Measurements from ENCODE around the gene P4HTM.
A peak's percentile ranks its signal among the peaks of the same experiment; 100 is the strongest.

Gene P4HTM, protein sequence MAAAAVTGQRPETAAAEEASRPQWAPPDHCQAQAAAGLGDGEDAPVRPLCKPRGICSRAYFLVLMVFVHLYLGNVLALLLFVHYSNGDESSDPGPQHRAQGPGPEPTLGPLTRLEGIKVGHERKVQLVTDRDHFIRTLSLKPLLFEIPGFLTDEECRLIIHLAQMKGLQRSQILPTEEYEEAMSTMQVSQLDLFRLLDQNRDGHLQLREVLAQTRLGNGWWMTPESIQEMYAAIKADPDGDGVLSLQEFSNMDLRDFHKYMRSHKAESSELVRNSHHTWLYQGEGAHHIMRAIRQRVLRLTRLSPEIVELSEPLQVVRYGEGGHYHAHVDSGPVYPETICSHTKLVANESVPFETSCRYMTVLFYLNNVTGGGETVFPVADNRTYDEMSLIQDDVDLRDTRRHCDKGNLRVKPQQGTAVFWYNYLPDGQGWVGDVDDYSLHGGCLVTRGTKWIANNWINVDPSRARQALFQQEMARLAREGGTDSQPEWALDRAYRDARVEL

DNA sequence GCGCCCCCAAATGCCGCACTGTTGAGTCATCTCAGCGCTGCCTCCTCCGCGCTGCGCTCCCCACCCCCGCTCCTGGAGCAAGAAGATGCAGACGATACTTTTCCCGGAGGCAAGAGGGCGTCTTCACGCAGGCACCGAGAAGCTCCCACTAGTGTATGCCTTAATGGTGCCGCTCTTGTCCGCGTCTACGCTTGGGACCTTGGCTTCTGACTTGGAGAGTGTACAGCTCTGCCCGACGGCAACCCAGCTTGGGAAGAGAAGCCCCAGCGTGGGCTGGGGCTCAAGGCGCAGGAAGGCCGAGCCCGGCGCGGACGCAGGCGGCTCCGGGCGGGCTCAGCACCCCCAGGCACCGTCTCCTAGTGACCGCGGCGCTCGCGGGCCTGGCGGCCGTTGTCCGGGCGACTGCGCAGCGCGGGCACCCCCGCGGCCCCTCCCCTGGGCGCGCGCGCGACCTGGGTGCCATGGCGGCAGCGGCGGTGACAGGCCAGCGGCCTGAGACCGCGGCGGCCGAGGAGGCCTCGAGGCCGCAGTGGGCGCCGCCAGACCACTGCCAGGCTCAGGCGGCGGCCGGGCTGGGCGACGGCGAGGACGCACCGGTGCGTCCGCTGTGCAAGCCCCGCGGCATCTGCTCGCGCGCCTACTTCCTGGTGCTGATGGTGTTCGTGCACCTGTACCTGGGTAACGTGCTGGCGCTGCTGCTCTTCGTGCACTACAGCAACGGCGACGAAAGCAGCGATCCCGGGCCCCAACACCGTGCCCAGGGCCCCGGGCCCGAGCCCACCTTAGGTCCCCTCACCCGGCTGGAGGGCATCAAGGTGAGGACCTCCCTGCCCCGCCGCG lies at the start of gene P4HTM:
Gene P4HTM, plus strand, starts transcription at position 446 of the 840 bp plus-strand sequence. Its CDS starts 16 bp downstream, at position 462.
- DNase-seq (ENCODE audit: low spot score): peak; percentile 94

DNA sequence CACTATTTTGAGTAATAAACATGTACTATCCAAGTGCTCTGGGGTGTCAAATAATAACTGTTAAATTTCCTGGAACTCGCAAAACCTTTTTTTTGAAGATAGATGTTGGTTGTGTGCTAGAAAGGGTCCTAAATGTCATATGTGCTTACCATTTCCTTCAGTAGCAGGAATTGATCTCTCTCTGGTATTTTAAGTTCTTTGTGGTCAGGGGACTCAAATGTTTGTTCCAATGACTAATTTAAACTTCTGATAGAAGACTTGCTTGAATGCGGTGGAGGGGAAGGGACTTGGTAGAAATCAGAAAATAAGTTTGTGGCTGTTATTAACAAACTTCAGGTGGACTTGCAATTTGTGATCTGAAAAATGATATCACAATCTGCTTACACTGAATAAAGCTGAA lies 44.6 kb upstream of the P4HTM start:
- no peak for DNase-seq (ENCODE audit: low spot score)

DNA sequence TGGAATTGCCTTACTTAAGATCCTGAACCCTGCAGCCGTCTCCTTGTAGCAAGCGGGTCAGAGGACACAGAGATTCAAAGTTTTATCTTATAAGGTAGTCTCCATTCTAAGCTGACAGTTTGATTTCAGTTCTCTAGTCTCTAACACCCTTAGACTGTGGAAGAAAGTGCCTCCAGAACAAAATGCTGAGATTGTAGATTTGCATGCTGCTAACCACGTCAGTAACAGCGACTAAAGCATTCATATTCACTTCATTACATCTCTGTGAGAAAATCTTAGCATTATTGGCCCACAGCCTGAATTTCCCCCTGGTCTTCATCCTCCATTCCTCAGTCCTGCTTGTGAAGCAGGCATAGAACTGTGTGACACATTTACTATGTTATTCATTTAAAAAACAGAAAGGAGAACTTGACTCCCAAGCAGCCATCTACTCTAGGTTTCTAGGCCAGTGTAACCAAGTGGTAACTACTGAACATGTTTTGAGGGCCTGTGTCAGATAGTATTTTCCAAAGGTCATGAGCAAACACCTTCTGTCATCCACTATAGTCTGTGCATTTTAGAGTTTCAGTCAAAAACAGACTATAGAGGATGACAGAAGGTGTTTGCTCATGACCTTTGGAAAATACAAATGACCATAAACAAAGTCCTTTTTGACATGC lies 44.0 kb upstream of the P4HTM start:
- no peak for DNase-seq (ENCODE audit: low spot score)

DNA sequence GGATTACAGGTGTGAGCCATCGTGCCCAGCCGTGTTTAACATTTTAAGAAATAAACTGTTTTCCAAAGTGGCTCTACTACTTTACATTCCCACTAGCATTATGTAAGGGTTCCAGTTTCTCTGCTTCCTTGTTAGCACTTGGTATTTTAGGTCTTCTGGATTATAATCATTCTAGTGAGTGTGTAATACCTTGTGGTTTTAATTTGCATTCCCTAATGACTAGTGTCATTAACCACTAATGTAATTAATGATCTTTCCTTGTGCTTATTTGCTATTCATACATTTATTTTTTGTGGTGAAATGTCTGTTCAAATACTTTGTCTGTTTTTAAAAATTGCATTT lies 40.7 kb upstream of the P4HTM start:
- peak; percentile 20 for DNase-seq (ENCODE audit: low spot score)

DNA sequence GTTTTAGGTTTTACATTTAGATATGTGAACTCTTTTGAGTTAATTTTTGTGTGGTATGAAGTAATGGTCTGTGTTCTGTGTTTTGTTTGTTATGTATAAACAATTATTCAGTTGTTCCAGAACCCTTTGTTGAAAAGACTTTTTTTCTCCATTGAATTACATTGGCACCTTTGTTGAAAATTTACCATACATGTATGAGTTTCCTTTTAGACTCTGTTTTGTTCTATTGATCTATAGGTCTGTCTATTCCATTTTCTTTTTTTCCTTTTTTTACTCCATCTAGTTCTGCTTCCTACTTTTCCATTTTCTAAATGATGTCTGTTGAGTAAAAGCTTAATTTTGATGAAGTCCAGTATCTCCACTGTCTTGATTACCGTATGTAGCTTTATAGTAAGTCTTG lies 40.0 kb upstream of the P4HTM start:
- no peak for DNase-seq (ENCODE audit: low spot score)

DNA sequence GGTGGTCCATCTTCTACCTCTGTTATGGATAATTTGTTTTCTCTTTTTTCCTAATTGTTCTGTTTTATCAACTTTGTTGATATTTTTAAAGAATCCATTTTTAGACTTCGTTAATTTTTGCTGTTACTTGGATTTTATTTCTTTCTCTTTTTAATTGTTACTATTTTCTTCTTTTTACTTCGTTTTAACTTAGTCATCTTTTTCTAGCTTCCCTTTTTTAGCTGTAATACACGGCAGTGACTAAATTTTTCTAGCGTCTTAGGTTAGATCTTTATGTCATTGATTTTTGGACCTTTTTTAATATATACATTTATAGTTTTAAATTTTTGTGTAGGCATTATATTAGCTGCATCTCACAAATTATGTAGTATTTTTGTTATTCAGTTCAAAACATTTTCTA lies 38.3 kb upstream of the P4HTM start:
- DNase-seq (ENCODE audit: low spot score): no peak

DNA sequence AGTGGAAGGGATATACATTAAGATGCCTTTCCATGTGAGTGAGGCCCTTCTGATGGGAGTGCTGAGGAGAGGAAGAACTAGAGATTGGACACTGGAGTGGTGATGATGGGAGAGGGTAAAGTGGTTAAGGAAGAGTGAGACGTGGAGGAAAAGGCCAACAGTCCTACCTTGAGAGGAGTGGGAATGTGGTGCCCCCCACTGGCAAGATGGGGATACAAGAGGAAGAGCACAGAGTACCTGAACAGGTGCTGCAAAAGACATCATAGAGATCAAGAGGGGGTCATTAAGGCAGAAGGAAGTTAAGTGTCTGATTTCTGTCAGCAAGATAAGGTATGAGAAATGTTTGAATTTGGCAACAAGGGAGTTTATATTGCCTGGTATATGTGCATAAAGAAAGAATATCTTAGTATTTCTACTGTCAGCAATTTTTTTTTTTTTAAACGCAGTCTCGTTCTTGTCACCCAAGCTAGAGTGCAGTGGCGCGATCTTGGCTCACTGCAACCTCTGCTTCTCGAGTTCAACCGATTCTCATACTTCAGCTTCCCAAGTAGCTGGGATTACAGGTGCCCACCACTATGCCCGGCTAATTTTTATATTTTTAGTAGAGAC lies 37.4 kb upstream of the P4HTM start:
- DNase-seq (ENCODE audit: low spot score): peak; percentile 31

DNA sequence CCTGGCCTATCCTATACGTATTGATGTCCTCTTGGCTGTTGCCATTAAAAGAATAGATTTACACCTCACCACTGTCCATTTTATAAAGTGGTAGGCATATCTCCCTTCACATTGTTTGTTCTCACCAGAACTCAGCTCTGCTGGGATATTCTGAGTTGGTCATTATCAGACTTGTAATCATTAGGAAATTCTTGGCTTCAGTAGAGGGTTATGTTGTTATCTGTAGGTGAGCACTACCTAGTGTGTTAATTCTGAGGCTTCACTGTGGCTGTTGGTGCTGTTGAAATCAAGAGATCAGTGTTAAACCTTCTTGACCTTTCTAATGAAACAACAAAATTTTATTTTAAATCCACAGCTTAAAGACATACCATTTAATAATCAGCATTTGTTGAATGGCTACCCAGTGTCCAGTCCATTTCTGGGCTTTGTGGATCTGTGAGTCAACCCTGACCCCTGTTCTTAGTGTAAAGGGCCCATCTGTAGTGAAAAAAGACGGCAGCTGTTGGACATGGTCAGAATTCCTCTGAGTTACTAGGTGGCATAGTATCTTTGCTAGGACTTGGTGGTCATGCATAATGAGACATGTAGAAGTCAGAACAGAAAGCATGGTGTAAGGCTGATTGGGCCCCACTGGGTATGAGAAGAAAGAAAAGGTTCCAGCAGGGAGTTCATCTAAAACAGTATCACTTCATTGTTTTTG lies 32.9 kb upstream of the P4HTM start:
- no peak for DNase-seq (ENCODE audit: low spot score)

DNA sequence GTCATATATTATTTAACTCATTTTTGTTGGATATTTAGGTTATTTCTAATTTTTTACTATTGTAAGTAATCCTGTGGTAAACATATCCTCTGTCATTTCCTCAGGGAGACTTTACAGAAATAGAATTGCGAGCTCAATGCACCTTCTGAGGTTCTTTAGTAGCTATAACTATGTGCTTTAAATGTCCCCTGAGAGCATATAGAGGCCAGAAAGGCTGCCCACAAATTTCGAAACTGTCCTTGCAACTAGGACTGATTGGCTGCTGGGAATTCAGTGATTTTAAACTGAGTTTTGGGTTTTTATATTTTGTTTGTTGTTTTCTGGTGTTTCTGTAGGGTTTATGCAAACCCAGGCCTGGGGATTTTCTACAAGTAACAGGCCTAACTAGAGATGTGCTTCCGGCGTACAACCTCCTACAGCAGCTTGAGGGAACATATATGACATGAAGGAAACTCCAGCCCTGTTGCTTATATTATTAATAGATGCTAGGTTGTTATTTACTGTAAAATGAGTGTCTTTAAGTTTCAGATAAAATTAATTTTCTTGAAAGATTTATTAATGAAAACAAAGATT lies 29.1 kb upstream of the P4HTM start:
- no peak for DNase-seq (ENCODE audit: low spot score)

DNA sequence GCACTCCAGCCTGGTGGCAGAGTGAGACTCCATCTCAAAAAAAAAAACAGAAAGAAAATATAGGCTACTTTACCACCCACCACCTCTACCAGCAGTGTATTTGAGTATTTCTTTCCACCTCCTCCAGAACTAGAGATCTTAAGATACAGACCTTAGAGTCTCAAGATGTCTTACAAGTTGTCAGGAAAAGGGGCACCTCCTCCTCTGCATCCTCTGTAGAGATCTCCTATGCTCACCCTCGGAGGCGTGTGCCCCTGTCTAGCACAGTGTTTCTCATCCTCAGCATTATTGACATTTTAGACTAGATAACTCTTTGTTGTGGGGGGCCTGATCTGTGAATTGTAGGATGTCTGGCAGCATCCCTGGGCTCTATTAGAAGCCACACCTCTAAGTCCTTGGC lies 27.7 kb upstream of the P4HTM start:
- no peak for DNase-seq (ENCODE audit: low spot score)

DNA sequence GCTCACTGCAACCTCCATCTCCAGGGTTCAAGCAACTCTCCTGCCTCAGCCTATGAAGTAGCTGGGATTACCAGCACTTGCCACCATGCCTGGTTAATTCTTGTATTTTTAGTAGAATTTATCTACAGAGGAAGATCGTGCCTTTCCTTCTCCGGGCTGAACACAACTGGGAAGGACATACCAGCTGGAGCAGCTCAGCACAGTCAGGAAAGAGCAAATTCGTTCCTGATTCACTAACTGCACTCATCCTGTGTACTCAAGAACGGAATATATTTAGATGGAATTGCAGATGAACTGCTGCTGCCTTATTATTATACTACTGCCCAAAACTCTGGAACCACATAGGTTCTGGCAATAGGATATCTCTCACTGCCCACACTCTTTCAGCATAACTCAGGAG lies 27.1 kb upstream of the P4HTM start:
- no peak for DNase-seq (ENCODE audit: low spot score)

DNA sequence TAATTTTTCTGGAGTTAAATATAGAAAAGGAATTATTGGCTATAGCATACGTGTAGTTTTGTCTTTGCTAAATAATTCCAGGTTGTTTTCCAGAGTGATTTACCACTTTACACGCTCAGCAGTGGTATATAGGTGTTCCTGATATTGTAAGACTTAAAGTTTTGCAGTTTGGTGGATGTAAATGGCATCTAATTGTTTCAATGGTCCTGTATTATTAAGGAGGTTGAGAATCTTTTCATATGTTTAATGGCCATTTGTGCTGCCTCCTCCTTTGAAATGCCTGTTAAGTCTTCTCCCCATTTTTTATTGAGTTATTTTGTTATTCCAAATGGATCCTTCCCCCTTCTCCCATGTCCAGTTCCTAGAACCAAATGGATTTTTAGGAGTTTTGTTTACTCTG lies 26.4 kb upstream of the P4HTM start:
- no peak for DNase-seq (ENCODE audit: low spot score)

DNA sequence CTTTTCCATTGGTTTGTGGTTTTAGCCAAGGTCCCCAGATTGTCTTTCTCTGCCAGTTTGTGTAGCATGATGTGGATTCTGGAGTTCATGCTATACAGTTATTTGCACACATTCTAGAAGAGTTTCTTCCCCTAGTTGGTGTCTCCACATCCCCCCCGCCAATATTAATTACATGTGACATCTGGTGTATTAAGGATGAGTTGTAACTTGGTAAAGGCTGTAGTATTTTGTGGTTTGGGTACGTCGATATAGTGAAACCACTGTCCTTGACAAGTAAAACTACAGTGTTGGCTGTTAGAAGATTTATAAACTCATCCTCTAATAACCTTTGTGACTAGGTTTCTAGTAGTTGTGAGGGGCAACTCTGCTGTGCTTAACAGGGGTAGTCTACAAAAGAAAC lies 23.7 kb upstream of the P4HTM start:
- no peak for DNase-seq (ENCODE audit: low spot score)

DNA sequence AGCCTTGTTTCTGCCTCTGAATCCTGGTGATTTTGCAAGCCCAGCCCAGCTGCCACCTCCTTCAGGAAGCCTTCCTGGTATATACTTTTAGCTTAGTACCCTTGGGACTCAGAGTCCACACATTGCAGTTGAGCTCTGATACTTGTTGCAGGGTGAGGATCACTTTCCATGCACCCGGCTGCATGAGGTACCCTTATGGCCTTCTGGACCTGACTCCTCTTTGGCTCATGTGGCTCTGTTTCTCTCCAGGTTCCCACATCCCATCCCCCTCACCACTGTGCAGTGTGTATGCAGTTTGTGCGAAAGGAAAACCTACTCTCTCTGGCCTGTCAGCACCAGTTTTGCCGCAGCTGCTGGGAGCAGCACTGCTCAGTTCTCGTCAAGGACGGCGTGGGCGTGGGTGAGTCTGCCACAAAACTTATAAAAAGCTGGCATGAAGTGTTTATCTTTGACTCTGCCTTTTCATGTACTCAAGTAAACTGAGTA lies 23.1 kb upstream of the P4HTM start:
- no peak for DNase-seq (ENCODE audit: low spot score)

DNA sequence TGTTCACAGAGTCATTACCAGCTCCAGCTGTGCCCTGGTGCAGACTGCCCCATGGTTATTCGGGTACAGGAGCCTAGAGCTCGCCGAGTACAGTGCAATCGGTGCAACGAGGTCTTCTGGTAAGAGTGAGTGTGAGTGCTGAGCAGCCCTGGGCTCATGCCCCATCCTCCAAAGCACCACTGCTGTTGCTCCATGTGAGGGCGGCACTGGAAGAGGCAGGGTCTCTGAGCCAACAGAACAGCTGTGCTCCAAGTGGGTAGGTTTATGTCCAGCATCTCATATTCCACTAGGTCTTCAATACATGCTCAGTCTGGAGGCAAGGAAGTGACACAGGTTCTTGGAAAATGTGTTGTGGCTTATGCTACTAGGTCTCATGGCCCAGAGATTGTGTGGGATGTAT lies 19.5 kb upstream of the P4HTM start:
- no peak for DNase-seq (ENCODE audit: low spot score)

DNA sequence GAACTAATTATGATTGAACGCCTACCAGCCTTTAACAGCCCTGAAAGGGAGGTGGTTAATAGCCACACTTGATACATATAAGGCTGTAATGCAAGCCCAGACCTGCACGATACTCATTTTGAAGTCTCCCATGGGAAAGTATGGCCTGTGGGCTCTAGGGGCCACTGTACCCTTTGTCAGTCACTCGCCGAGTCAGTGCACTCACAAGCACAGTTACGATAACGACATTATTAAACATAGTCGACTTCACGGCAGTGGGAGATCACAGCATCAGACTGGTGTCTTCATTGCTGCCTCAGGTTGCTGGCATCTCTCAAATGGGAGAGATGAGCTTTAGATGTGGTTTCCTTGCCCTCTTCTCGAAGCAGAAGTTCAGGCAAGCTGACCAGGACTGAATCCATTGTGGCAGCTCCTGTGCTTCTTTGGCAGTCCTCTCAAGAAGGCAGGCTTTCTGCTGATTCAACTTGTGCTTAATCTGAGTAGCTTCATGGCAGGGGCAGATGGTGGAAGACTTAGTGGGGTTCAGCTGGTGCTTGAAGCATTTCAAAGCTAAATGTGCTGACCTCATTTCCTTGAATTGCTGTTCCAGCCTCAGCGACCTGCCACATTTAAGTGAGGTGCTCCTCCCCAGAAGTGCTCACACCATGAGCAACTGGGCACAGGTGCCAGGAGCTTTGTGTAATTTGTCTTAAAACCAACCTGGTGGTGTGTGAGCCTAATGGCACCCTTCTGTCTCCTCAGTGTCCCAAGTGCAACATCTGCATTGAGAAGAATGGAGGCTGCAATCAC lies 15.8 kb upstream of the P4HTM start:
- no peak for DNase-seq (ENCODE audit: low spot score)

DNA sequence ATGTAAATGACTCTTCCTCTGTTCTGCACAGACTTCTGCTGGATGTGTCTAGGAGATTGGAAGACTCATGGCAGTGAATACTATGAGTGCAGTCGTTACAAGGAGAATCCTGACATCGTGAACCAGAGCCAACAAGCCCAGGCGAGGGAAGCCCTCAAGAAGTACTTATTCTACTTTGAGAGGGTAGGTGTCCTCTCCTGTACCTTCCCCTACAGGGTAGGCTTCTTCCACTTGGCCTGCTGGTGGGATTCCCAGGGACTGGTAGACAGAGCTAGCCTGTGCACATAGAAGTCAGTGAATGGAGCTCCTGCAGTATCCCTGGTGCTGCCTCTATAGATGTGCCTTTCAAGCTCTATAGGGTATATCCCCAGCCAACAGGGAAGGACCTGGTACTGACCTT lies 10.6 kb upstream of the P4HTM start:
- no peak for DNase-seq (ENCODE audit: low spot score)

DNA sequence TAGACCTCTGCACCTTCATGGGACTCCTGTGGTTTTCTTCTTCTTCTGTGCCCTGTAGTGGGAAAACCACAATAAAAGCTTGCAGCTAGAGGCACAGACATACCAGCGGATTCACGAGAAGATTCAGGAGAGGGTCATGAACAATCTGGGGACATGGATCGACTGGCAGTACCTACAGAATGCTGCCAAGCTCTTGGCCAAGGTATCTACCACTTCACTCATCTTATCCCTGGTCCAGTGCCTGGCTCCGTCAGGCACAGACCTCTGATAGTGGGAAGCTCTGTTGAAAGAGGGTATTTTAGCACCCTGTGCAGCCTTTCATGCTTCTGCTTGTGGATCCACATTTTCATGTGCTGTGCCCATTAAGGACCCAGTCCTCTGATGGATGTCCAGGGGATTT lies 9.7 kb upstream of the P4HTM start:
- no peak for DNase-seq (ENCODE audit: low spot score)

DNA sequence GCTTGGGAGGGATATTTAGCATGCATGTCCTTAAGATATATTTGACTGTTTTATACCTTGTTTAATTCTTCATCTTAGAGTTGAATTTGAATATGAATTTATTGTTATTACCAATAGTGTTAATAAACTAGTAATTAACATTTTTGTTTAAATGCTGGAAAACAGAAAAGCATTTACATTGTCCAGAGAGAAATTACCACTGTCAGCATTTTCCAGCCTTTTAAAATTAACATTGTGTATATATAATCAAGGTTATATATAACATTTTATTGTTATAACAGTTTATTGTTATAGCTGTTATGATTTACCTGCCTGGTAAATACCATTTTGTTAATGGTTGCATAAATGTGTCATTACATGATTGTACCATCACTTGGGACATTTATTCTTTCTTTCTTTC lies 8.0 kb upstream of the P4HTM start:
- DNase-seq (ENCODE audit: low spot score): no peak

DNA sequence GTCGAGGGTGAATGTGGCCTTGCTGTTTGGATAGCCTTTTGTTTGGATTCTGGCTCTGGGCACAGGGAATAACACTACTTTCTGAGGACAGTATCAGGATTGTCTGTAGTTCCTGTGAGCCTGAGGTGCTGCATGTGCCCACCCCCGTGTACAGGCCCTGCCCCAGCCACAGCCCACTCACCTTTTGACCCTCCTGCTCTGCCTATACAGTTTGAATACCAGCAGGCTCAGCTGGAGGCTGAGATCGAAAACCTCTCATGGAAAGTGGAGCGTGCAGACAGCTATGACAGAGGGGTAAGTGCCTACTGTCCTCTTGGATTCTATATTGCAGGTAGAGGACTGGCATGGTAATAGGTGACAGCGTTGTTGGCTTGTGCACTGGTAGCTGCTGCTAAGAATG lies 7.4 kb upstream of the P4HTM start:
- DNase-seq (ENCODE audit: low spot score): no peak
